Effector memory CD8-positive, alpha-beta T cell (primary cell): ENCODE measurements around the gene PTCD2.

Experiments
- ATAC-seq: fragments of 150-1000 bp; cut with Tn5 transposase; replicated peaks from 2 replicates; pipeline ENCODE4 v1.10.0; 2021; ENCODE audit warnings: mild to moderate bottlenecking, moderate library complexity
- DNase-seq, 3 experiments: peaks; one replicate each; pipeline ENCODE4 v3.0.0; 2021
- H3K27ac Mint-ChIP-seq, 2 donors: one replicate each; pipeline ENCODE4 v1.8.0; 2022; ENCODE audit warnings: mild to moderate bottlenecking in 2 of 2, mixed read lengths in 2 of 2, moderate library complexity in 2 of 2
- H3K27me3 Mint-ChIP-seq, 2 donors: one replicate each; pipeline ENCODE4 v1.8.0; 2022; ENCODE audit warnings: mixed read lengths in 2 of 2
- H3K36me3 Mint-ChIP-seq: one replicate; pipeline ENCODE4 v1.8.0; 2022; ENCODE audit warnings: mild to moderate bottlenecking, moderate library complexity, mixed read lengths; ENCODE audit not compliant: insufficient read depth
- H3K4me1 Mint-ChIP-seq, 2 donors: one replicate each; pipeline ENCODE4 v1.8.0; 2022; ENCODE audit warnings: low read depth in 2 of 2, mixed read lengths in 2 of 2
- H3K4me3 Mint-ChIP-seq, 2 donors: one replicate each; pipeline ENCODE4 v1.8.0; 2022; ENCODE audit warnings: mild to moderate bottlenecking in 2 of 2, mixed read lengths in 2 of 2, moderate library complexity in 2 of 2
- H3K9me3 Mint-ChIP-seq, 2 donors: one replicate each; pipeline ENCODE4 v1.8.0; 2022; ENCODE audit warnings: mixed read lengths in 2 of 2

PTCD2 gene

GRCh38 chr5:72366324-72366976 is 46.3 kb downstream of the PTCD2 start:
- Mint-ChIP-seq H3K9me3 (no peaks in the 10 kb centered on the region), H3K4me1 (no peaks in the 10 kb centered on the region), H3K27me3 (no peaks in the 10 kb centered on the region), H3K36me3 (peaks cover 5% of the 10 kb centered on the region), H3K4me3 (no peak overlapping the region), H3K27ac (no peak overlapping the region)
- ATAC-seq (peak; percentile 51), DNase-seq (peak; percentile 9 to 14 (median 11))

- Mint-ChIP-seq H3K9me3 (no peaks in the 10 kb centered on the region), H3K36me3 (no peaks in the 10 kb centered on the region), H3K4me3 (no peak overlapping the region), H3K27me3 (no peaks in the 10 kb centered on the region), H3K27ac (peak overlapping the region in 1 of 2 donors; percentile 10), H3K4me1 (no peaks in the 10 kb centered on the region)
- ATAC-seq: no peak
- no peak for DNase-seq
Observed at GRCh38 chr5:72368271-72368670, 48.1 kb downstream of the PTCD2 start.

GRCh38 chr5:72369301-72369700 is 49.1 kb downstream of the PTCD2 start:
- Mint-ChIP-seq H3K4me1 (no peaks in the 10 kb centered on the region), H3K4me3 (no peak overlapping the region), H3K9me3 (no peaks in the 10 kb centered on the region), H3K27me3 (no peaks in the 10 kb centered on the region), H3K27ac (no peak overlapping the region), H3K36me3 (no peaks in the 10 kb centered on the region)
- DNase-seq (no peak), ATAC-seq (no peak)

- Mint-ChIP-seq H3K9me3 (no peaks in the 10 kb centered on the region), H3K27me3 (no peaks in the 10 kb centered on the region), H3K4me3 (no peak overlapping the region), H3K27ac (no peak overlapping the region), H3K4me1 (no peaks in the 10 kb centered on the region), H3K36me3 (no peaks in the 10 kb centered on the region)
- DNase-seq: no peak
- no peak for ATAC-seq
Observed at GRCh38 chr5:72369711-72370110, 49.5 kb downstream of the PTCD2 start.

GRCh38 chr5:72372331-72372730 is 52.2 kb downstream of the PTCD2 start:
- H3K27ac Mint-ChIP-seq: no peak overlapping the region
- no peak overlapping the region for H3K4me3 Mint-ChIP-seq
- H3K9me3 Mint-ChIP-seq: no peaks in the 10 kb centered on the region
- no peaks in the 10 kb centered on the region for H3K36me3 Mint-ChIP-seq
- DNase-seq (no peak), ATAC-seq (no peak)
- H3K4me1 Mint-ChIP-seq: no peaks in the 10 kb centered on the region
- H3K27me3 Mint-ChIP-seq: peaks cover 15 to 19% of the 10 kb centered on the region in 2 donors

GRCh38 chr5:72372923-72373322 is 52.8 kb downstream of the PTCD2 start:
- ATAC-seq: no peak
- Mint-ChIP-seq H3K36me3 (no peaks in the 10 kb centered on the region), H3K4me3 (no peak overlapping the region), H3K27ac (no peak overlapping the region), H3K4me1 (no peaks in the 10 kb centered on the region), H3K9me3 (no peaks in the 10 kb centered on the region), H3K27me3 (peaks cover 20 to 25% of the 10 kb centered on the region in 2 donors)
- no peak for DNase-seq

- H3K9me3 Mint-ChIP-seq: no peaks in the 10 kb centered on the region
- H3K4me1 Mint-ChIP-seq: no peaks in the 10 kb centered on the region
- no peak for ATAC-seq
- no peak overlapping the region for H3K27ac Mint-ChIP-seq
- peaks cover 37 to 44% of the 10 kb centered on the region in 2 donors for H3K27me3 Mint-ChIP-seq
- H3K36me3 Mint-ChIP-seq: no peaks in the 10 kb centered on the region
- no peak overlapping the region for H3K4me3 Mint-ChIP-seq
- no peak for DNase-seq
Observed at GRCh38 chr5:72374844-72375243, 54.7 kb downstream of the PTCD2 start.

GRCh38 chr5:72376381-72376780 is 56.2 kb downstream of the PTCD2 start:
- Mint-ChIP-seq H3K27me3 (peaks cover 37 to 47% of the 10 kb centered on the region in 2 donors), H3K4me1 (no peaks in the 10 kb centered on the region), H3K9me3 (no peaks in the 10 kb centered on the region), H3K36me3 (no peaks in the 10 kb centered on the region), H3K27ac (no peak overlapping the region), H3K4me3 (no peak overlapping the region)
- ATAC-seq (no peak), DNase-seq (no peak)

GRCh38 chr5:72377910-72378638 is 57.9 kb downstream of the PTCD2 start:
- no peaks in the 10 kb centered on the region for H3K36me3 Mint-ChIP-seq
- no peak for ATAC-seq

GRCh38 chr5:72378639-72379289 is 58.6 kb downstream of the PTCD2 start:
- Mint-ChIP-seq H3K27ac (no peak overlapping the region), H3K4me3 (no peak overlapping the region), H3K9me3 (no peaks in the 10 kb centered on the region), H3K4me1 (no peaks in the 10 kb centered on the region), H3K36me3 (no peaks in the 10 kb centered on the region), H3K27me3 (peaks cover 37 to 47% of the 10 kb centered on the region in 2 donors)
- no peak for ATAC-seq
- no peak for DNase-seq

More at GRCh38 chr5:72377910-72378638, 57.9 kb downstream of the PTCD2 start:
- Mint-ChIP-seq H3K4me1 (no peaks in the 10 kb centered on the region), H3K27me3 (peaks cover 37 to 47% of the 10 kb centered on the region in 2 donors), H3K27ac (no peak overlapping the region), H3K9me3 (no peaks in the 10 kb centered on the region), H3K4me3 (no peak overlapping the region)
- no peak for DNase-seq

GRCh38 chr5:72379936-72380335 is 59.8 kb downstream of the PTCD2 start:
- no peaks in the 10 kb centered on the region for H3K4me1 Mint-ChIP-seq
- peaks cover 37 to 47% of the 10 kb centered on the region in 2 donors for H3K27me3 Mint-ChIP-seq
- H3K4me3 Mint-ChIP-seq: no peak overlapping the region
- H3K36me3 Mint-ChIP-seq: no peaks in the 10 kb centered on the region
- ATAC-seq (no peak), DNase-seq (no peak)
- H3K9me3 Mint-ChIP-seq: no peaks in the 10 kb centered on the region
- no peak overlapping the region for H3K27ac Mint-ChIP-seq

GRCh38 chr5:72380492-72381274 is 60.5 kb downstream of the PTCD2 start:
- Mint-ChIP-seq H3K36me3 (no peaks in the 10 kb centered on the region), H3K27ac (no peak overlapping the region), H3K9me3 (no peaks in the 10 kb centered on the region), H3K4me3 (no peak overlapping the region), H3K4me1 (no peaks in the 10 kb centered on the region), H3K27me3 (peaks cover 33 to 40% of the 10 kb centered on the region in 2 donors)
- ATAC-seq (no peak), DNase-seq (no peak)

- Mint-ChIP-seq H3K4me3 (no peak overlapping the region), H3K4me1 (no peaks in the 10 kb centered on the region), H3K27ac (no peak overlapping the region), H3K27me3 (peaks cover 26 to 27% of the 10 kb centered on the region in 2 donors), H3K9me3 (no peaks in the 10 kb centered on the region), H3K36me3 (no peaks in the 10 kb centered on the region)
- ATAC-seq (no peak), DNase-seq (no peak)
Observed at GRCh38 chr5:72383280-72383679, 63.1 kb downstream of the PTCD2 start.
